ENCODE data around the gene SESTD1.
"Not testable (repeated sequence)": the region's sequence is repeated elsewhere in the genome, so short reads cannot be mapped to it uniquely, and the experiment has no call there.

SESTD1 gene

DNA sequence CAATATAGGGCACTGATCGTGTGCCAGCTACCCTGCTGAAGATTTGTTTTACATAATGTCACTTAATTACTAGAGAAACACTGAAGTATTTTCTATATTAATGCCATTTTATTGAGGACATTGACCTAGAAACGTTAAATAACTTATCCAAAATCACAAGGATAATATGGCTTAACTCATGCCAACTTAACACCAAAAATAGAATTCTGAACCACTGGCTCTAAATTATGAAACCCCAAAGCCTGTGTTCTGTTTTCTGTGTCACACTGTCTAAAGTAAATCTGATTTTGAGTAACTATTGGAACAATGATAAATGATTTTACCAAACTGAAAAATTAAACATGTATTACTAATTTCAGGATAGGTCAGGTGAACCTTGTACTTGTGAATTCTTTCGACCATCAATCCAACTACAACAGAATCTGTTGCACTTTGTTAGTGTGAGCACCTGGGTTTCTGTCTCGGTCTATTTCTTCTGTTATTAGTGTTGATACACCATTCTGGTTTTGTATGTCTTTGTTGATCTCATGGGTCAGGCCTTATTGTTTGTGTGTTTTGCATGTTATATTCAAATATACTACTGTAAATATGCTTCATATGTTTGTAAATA, 166.4 kb downstream of the SESTD1 start:
- DNase-seq = no peak

DNA sequence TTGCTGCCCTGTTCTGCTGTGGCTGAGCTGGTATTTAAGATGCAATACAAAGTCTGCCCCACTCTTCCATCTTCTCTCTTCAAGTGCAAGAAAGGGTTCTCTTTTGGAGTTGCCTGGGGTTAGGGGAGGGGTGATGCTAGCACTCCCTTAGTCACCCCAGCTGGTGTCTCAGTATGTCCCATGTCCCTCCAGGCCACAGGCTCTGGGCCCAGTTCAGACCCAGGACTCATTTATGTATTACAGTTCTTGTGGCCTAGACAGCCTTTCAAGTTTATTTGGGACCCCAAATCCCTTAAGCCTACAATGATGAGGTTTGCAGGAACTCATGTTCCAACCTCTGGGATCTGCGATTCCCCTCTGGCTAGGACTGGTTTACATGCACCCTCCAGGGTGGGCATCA, 167.5 kb downstream of the SESTD1 start:
- DNase-seq = no peak

DNA sequence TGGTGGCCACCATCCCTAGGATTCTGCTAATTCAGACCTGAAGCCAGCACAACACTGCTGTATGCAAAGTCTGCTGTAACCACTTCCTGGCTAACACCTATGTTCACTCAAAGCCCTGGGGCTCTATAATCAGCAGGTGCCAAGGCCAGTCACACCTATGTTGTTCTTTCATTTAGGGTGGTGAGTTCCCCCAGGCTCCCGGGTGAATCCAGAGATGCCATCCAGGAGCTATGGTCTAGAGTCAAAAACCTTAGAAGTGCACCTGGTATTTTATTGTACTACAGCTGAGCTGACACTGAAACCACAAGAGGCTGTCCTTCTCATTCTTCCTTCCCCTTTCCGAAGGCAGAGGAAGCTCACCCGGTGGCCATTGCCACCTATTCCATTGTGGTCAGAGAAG, 168.5 kb downstream of the SESTD1 start:
- DNase-seq = no peak

DNA sequence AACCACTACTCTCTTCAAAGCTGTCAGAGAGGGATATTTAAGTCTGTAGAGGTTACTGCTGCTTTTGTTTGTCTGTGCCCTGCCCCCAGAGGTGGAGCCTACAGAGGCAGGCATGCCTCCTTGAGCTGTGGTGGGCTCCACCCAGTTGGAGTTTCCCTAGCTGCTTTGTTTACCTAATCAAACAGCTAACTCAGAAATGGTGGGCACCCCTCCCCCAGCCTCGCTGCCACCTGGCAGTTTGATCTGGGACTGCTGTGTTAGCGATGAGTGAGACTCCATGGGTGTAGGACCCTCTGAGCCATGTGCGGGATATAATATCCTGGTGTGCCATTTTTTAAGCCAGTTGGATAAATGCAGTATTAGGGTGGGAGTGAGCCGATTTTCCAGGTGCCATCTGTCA, 171.7 kb downstream of the SESTD1 start:
- not testable (repeated sequence) for DNase-seq

DNA sequence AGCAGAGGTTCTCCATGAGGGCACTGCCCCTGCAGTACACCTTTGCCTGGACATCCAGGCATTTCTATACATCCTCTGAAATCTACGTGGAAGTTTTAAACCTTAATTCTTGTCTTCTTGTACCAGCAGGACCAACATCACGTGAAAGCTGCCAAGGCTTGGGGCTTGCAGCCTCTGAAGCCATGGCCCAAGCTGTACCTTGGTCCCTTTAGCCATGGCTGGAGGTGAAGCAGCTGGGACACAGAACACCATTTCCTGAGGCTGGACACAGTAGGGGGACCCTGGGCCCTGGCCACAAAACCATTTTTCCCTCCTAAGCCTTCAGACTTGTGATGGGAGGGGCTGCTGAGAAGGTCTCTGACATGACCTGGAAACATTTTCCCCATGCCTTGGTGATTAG, 181.9 kb downstream of the SESTD1 start:
- no peak for DNase-seq

DNA sequence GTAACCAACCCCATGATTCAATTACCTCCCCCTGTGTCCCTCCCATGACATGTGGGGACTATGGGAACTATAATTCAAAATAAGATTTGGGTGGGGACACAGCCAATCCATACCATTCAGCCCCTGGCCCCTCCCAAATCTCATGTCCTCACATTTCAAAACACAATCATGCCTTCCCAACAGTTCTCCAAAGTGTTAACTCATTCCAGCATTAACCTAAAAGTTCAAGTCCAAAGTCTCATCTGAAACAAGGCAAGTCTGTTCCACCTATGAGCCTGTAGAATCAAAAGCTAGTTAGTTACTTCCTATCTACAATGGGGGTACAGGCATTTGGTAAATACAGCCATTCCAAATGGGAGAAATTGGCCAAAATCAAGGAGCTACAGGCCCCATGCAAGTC, 182.7 kb downstream of the SESTD1 start:
- DNase-seq = no peak

DNA sequence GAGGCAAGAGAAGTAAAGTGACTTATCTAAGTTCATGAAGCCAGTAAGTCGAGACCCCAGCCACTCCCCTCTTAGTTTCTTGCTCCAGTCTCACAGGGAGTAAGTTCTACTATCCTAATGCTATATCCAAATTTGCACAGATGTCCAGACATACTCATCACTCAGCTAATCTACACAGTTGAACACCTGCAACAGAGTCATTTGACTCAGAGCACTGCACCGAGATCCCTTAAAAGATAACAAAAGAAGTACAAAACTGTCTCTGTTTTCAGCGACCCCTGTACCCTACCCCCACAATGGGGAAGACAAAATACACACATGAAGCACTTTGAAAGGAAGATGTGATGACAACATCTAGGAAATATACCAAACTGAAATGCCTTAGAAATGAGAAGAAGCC, 192.1 kb downstream of the SESTD1 start:
- DNase-seq = no peak

DNA sequence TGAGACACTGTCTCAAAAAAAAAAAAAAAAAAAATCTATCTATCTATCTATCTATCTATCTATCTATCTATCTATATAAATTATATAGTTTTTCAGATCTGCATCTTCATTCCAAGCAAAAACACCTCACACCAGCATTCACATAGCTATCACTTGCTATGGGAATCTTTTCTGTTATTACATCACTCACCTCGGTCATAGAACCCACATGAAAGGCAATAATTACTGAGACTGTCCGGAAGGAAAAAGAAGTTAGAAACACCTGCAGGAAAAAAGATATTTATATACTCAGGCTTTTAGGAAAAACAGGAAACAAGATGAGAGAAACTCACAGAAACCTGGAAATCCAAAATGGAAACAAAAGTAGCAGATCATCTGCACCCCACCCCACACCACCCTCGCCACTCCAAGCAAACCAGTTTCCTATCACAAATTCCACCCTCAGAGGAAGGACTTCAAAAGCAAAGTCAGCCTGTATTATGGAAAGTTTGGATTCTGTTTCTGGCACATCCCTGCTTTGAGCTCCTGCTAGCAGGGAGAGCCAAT, 192.7 kb downstream of the SESTD1 start:
- DNase-seq = no peak

DNA sequence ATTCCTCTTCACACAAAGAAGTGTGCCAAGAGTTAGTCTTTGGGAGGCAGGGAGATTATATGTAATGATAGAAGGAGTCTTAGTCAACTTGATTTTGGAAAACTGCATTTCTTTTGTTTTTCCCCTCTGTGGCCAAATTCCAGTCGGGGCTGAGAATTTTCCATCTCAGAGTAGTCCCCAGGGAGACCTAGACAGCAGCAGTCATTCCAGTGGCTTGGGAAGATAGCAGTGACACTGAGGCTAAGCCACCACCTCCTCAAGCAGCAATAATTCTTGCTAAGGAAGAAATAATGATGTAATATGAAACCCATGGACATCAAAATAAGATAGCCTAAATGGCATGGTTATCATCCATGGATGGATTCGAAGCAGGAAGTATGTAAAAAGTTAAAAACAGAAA, 193.7 kb downstream of the SESTD1 start:
- no peak for DNase-seq

DNA sequence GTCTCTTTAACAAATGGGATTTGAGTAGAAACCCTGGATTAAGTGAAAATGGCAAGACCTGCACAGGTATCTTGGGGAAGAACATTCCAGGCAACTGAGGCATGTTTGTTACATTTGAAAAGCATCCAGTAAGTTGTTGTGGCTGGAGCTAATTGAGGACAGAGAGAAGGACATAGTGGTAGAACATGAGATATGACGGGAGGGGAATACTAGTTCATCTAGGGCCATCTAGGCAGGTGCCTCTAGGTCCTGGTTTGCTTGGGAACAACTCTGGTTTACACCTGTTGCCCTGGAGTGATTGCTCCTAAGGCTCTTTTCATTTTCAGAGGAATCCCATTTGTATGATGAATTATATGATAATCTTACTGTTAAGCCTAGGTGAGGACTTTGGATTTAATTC, 194.9 kb downstream of the SESTD1 start:
- no peak for DNase-seq

DNA sequence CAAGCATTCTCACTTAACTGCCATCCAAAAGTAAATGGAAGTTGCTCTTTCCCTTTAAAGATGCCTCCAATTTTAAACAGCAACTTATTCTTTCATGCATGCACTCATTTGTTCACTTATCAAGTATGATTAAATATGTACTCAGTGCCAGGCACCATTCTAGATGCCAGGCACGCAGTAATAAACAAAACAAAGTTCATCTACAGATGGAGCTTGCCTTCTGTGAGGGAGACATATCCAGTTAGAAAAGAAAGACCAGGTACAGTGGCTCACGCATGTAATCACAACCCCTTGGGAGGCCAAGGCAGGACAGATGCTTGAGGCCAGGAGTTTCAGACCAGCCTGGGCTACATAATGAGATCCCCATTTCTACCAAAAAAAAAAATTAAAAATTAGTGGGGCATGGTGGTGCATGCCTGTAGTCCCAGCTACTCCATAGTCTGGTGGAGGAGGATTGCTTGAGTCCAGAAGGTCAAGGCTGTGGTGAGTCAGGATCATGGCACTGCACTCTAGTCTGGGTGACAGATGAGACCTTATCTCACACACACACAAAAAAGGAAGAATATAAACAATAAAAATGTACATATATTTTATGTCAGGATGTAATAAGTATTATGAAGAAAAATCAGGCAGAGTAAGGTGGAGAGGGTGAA, 195.5 kb downstream of the SESTD1 start:
- DNase-seq = no peak

DNA sequence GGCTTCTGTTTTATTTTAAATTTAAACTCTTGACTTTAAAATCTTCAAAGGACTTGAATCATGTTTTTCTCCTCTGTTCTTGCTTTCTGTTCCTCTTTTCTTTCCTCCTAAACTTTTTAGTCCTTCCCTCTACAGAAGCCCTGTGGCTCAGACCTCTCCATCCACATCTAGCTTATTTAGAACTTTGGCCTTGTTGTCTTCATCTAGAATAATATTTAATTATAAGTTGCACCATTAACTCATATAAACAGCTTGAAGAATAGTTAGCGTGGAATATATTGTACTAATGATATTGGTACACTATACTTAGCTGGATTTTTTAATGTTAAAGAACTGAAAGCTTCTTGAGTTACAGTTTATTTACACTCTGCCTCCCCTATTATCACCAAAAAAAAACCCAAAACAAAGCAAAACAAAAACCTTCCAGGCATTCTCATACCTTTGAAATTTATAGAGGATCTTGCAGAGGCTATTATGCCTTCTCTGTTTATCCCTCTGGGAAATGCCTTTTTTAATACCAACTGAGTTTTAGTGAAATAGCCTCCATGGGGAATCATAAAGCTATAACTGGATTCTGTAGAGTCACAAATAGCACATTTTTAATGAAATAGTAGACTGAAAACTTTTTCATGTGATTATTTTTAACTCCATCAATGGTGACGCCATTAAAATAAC, 205.5 kb downstream of the SESTD1 start:
- DNase-seq = no peak

DNA sequence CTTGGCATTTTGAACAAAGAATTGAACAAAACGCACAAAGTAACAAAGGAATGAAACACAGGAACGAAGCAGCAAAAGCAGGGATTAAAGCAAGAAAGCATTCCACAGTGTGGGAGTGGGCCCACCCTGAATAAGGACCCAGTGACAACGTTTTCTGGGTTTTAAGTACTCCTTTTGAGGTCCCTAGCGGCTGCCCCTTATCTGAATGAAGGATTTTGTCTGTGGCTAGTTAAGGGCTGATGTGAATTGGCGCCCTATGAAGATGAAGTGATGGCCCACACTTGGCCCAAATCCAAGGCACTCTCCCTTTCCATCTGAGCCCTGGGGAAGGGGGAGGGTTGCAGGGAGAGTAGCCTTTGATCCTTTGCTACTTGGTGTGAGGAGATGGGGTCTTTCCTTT, 206.9 kb downstream of the SESTD1 start:
- DNase-seq = no peak

DNA sequence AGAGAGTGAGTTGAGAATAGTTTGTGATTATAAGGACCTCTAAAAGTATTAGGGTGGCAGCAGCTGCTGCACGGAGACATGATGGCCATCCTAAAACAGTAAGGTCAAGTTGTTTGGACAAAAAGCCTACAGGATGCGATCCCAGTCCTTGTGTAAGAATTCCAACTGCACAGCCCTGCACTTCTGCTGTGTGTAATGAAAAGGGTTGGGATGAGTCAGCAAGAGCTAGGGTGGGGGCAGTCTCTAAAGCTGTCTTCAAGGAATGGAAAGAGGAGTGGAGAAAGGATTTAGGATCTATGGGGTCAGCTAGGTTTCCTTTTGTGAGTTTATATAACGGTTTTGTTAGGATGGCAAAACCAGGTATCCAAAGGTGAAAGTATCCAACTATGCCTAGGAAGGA, 211.1 kb downstream of the SESTD1 start:
- not testable (repeated sequence) for DNase-seq
